NCI-H2196 treated with DMSO at 0.1 percent for 48 hours (cell line): Measurements from ENCODE around the gene ARL5B.

Experiments
- DNase-seq: peaks from one replicate; lab custom pipeline; 2025; ENCODE audit not compliant: unreplicated experiment; lab: John Stamatoyannopoulos, UW

The ARL5B gene

DNA sequence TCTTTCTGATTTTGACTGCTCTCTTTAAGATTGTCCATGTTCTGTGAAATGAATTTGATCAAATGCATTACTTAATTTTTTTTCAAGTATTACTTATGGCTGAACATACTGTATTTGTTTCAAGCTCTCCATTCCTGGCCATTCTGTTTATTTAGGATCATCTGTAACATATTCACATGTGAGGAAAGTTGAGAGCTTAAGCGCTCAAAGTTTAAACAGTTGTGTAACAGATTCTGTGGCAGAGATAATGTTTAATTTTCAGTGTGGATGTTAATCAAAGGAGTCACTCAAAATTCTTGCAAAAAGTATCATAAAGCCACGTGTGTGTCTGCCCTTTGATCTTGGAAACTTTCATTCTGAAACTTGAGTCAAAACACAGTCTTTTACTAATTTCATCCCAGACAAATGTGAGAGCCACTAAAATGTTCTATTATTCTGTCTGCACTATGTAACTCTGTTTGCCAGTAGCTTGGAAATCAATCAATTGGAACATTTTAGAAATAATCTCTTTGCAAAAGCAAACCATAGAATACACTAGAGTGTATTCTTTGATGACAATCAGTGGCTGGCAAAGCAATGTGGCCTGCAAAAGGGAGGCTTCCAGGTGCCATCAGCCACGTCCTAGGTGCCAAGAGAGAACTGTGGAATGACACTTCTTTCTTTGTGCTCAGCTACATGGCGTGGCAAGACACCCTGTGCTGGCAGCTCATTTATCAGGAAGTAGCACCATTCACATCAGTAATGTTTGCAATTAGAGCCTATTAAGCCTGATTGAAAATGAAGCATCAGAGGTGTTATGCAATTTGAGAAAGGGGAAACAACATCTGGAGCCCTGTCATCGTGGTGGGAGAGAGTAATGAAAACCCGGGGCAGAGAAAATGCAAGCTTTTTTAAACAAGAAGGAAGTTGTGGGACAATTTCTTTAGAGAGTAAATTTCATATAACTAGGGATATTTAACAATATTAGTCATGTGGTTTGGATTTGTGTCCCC, 40.9 kb downstream of the ARL5B start:
- DNase-seq, result no peak

DNA sequence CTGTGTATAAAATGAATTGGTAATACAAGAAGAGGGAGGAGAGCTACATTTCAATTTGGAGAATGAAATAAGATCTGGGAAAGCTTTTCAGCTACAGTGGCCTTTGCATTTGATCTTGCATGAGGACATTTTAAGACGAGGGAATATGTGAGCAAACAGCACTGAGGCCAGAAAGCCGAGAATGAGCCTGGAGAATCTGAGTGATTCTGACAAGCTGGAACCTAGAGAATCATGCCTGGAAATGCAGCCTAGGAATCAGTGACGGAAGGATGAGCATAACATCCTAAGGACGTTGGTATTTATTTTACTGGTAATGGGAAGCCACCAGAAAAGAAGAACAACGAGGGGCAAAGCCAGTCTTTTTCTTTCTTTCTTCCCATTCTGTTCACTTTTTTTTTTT, 44.3 kb downstream of the ARL5B start:
- no peak for DNase-seq

- no peak for DNase-seq
These were observed 51.0 kb downstream of the ARL5B start for GRCh38 chr10:18710201-18710653.

DNA sequence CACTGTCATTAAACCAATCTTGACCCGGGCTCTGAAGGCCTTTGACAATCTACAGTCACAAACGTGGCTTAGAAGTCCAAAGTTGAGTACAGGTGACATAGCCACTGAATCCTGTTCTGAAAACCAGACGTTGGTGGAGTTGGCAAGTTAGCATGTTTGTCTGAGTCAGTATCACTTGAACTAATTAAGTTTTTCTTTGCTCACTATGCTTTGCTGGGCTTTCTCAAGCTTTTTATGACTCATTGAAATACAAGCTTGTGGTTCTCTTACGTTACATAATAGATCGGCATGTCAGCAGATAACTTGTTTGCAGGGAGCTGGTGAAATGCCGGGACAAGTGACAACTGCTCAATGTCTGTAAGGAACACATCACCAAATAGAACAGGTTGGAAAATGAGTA, 53.8 kb downstream of the ARL5B start:
- no peak for DNase-seq

DNA sequence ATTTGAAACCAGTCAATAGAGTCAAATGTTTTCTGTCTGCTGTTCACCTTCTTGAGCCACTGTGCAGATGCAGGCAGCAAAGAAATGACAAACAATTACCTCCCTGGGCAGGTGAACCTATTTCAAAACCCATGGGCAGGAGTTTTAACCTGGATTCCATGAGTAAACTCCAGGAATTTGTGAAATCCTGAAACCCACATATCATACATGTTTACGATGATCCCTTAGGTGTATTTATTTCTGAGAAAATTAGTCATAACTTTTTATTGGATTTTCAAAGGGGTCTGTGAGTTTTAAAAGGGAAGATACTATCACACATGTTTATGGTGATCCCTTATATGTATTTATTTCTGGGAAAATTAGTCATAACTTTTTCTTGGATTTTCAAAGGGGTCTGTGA, 59.8 kb downstream of the ARL5B start:
- DNase-seq, result no peak

- no peak for DNase-seq
These were observed 60.6 kb downstream of the ARL5B start for GRCh38 chr10:18719811-18720210.

DNA sequence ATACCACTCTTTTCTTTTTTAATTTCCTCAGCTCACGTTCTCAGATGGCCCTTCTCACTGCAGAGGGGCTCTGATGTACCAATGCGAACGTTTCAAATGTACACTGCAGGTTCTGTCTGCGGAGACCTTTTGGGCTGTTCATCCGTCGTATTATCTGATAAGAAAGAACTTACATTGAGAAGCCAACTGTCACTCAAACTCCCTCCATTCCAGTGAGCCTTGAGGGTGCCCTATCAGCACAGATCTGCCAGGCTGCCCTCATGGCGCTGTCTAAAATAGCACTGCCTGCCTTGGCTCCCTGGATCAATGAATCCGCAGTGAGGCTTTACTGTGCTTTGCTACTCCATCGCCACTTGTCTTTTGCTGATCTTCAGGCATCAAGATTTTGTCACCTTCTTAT, 61.8 kb downstream of the ARL5B start:
- DNase-seq, result no peak

GRCh38 chr10:18723801-18724200, 64.6 kb downstream of the ARL5B start:
- no peak for DNase-seq
